HL-60/S4 treated with retinoic acid at 250 ng/mL for 4 days and 3 days (cell line): Measurements from ENCODE around the gene CDRT15L2.
"Not testable (repeated sequence)": the region's sequence is repeated elsewhere in the genome, so short reads cannot be mapped to it uniquely, and the experiment has no call there.

Experiments
- in situ Hi-C: fragments of 300-500 bp; cut with MboI; formaldehyde crosslinking; loops from 2 replicates; pipeline ENCODE4 v1.7.0; 2022; ENCODE audit warnings: low sequenced_read_pairs

The CDRT15L2 gene

DNA sequence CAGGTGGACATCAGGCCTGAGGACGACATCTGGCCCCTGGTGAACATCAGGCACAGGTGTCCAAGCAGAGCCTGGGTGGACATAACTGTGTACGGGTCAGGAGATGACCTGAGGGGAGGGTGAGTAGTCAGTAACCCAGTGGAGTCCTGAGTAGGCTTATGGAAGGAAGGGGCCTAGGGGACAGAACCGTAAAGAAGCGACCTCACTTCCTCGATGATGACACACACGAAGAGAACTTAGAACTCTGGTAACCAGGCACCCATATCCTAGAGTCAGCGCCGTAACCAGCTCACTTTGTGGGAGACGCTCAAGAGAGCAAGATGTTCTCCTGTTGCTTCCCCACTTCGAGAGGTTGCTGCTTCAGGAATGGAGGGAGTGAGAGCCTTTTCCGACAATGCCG, at the start of gene CDRT15L2:
CDRT15L2 (plus strand) TSS at position 301 of the 400 bp plus-strand sequence; CDS start at position 321, 20 bp downstream.
- in situ Hi-C loops: not testable (repeated sequence)

DNA sequence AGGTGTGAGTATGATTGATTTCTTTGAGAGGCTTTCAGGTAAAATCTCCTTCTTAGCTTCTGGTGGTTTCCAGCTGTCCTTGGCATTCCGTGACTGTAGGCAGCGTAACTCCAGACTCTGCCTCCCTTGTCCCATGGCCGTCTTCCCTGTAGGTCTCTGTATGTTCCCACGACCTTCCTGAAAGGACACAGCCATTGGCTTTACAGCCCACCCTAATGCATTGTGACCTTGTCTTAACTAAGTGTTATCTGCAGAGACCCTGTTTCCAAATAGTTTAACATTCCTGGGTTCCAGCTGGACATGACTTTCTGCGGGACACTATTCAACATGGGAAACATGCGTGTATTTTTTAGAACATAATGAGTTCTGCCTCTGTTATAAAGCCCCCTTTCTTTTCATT, 49.4 kb upstream of the CDRT15L2 start:
- in situ Hi-C loops: not testable (repeated sequence)

DNA sequence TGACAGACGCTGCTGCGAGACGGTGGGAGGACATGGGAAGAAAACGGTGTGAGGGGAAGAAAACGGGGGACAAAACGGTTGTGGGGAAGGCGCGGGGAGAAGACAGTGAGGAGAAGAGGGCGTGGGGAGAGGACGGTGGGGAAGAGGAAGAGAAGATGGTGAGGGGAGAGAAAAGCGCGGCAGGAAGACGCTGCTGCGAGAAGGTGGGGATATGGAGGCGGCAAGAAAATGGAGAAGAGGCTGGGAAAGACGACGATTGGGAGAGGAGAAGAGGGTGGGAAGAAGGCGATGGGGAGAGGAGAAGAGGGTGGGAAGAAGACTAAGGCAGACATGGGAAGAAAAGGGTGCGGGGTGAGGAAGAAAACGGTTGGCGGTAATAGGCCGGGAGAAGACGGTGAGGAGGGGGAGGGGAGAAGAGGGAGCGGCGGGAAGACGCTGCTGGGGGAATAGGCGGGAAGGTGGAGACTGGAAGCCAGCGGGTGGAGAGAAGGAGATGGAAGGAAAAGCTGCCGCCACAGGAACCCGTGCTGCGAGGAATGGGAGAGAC, 46.9 kb upstream of the CDRT15L2 start:
- in situ Hi-C loops: not testable (repeated sequence)

GRCh38 chr17:20533206-20533605, 46.3 kb upstream of the CDRT15L2 start:
- in situ Hi-C loops: not testable (repeated sequence)

GRCh38 chr17:20534711-20535550, 44.6 kb upstream of the CDRT15L2 start:
- in situ Hi-C loops: not testable (repeated sequence)

GRCh38 chr17:20540414-20540813, 39.1 kb upstream of the CDRT15L2 start:
- in situ Hi-C loops: not testable (repeated sequence)

- in situ Hi-C loops: not testable (repeated sequence)
Measured at GRCh38 chr17:20540865-20541264, 38.7 kb upstream of the CDRT15L2 start.

GRCh38 chr17:20541853-20542546, 37.5 kb upstream of the CDRT15L2 start:
- in situ Hi-C loops: not testable (repeated sequence)

DNA sequence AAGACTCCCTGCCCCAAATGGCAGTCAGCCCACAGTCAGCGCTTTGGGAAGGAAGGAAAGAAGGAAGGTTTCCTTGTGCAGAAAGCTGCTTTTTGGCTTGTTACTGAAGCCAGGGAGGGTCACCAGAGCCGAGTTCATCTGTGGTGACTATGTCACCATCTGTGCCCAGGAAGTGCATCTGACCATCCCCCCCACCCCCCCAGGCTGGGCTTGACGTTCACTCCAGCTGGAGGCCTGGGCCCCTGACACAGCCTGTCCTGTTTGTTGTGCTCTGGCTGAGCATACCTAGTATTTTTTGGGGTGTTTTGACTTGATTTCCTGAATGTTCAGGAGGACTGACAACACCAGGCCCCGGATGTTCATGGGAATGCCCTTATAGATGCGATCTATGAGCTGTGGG, 31.6 kb upstream of the CDRT15L2 start:
- in situ Hi-C loops: not testable (repeated sequence)

- in situ Hi-C loops: not testable (repeated sequence)
Measured at GRCh38 chr17:20552920-20553319, 26.6 kb upstream of the CDRT15L2 start.

- in situ Hi-C loops: not testable (repeated sequence)
Measured at GRCh38 chr17:20554728-20555127, 24.8 kb upstream of the CDRT15L2 start.

DNA sequence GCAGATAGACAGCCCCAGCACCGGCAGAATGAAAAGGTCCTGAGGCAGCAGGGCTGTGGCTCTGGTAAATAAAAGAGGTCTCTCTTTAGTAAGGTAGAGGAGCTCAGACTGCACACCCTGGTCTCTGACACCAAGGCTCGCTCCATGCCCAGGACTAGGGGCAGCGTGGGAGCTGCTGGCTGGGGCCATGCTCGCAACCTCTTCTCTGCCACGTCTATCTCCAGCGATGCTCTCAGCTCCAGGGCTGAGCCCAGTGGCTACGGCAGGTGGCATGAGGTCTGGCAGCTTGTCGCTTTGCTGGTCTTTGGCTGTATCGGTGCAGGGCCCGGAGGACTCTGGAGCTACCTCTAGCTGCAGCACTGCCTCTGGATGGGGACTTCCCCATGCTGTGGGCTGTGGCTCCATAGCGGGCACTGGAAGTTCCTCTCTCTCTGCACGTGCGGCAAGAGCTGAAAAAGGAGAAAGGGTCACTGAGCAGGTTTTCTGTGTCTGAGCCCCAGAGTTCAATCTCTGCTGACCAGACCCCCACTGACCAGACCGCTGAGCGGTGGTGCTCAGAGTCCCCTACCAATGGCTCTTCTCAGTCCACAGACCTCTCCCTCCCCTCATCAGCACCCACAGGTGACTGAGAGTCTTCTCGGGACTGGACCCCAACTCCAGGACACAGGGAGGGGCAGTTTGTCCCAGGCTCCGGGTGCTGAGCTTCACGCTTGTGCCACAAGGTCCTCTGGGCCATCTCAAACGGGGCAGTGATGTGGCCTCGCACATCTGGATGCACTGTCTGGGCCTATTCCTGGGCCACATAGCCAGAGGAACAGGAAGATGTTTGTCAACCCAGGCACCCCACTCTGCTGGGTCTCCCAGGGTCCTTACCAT, 24.2 kb upstream of the CDRT15L2 start:
- in situ Hi-C loops: not testable (repeated sequence)

GRCh38 chr17:20558096-20558495, 21.4 kb upstream of the CDRT15L2 start:
- in situ Hi-C loops: not testable (repeated sequence)

- in situ Hi-C loops: not testable (repeated sequence)
Measured at GRCh38 chr17:20559018-20559417, 20.5 kb upstream of the CDRT15L2 start.

GRCh38 chr17:20562587-20562986, 16.9 kb upstream of the CDRT15L2 start:
- in situ Hi-C loops: no loop called here

- in situ Hi-C loops: not testable (repeated sequence)
Measured at GRCh38 chr17:20565245-20565644, 14.3 kb upstream of the CDRT15L2 start.

DNA sequence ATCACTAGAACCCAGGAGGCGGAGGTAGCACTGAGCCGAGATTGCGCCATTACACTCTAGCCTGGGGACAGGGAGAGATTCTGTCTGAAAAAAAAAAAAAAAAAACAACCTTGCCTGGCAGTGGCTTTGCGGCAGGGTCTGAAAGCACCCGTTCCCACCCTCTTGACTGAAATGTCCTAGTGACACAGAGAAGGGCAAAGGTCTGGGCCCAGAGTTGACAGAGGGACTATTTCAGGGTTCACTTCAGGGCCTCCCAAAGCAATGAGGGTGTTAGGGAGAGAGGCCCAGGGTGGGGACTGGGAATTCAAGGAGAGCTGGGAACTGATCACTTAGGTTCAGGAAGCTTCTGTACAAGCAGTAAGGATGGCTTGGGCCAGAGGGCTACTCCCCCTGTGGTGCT, 13.8 kb upstream of the CDRT15L2 start:
- in situ Hi-C loops: no loop called here

GRCh38 chr17:20566736-20567135, 12.8 kb upstream of the CDRT15L2 start:
- in situ Hi-C loops: not testable (repeated sequence)

- in situ Hi-C loops: not testable (repeated sequence)
Measured at GRCh38 chr17:20567421-20567820, 12.1 kb upstream of the CDRT15L2 start.

GRCh38 chr17:20568604-20569003, 10.9 kb upstream of the CDRT15L2 start:
- in situ Hi-C loops: not testable (repeated sequence)

- in situ Hi-C loops: not testable (repeated sequence)
Measured at GRCh38 chr17:20571653-20572052, 7.9 kb upstream of the CDRT15L2 start.
